Smooth muscle cell (in vitro differentiated cells): ENCODE data around the gene OR52I2. TPM values are rescaled to one million over a fixed set of nuclear protein-coding genes. Genes with fewer than 3 reads are reported as not detected.
A peak's percentile ranks its signal among the peaks of the same experiment; 100 is the strongest.

Source experiments
- DNase-seq: peaks from one replicate; lab custom pipeline; 2025; ENCODE audit not compliant: unreplicated experiment; lab: John Stamatoyannopoulos, UW
- H2AFZ ChIP-seq: fragments of 200-600 bp; sonication (generic); 2 replicates; pipeline ENCODE4 v1.6.0; 2016; ENCODE audit warnings: antibody characterized with exemption, low read depth, mild to moderate bottlenecking
- H3F3A ChIP-seq: fragments of 200-600 bp; sonication (generic); 2 replicates; pipeline ENCODE4 v1.6.0; 2017; ENCODE audit warnings: antibody characterized with exemption, low read depth
- H3K27ac ChIP-seq: fragments of 200-600 bp; sonication (generic); 2 replicates; pipeline ENCODE4 v1.5.1; 2016; ENCODE audit warnings: low read depth, mild to moderate bottlenecking
- H3K27me3 ChIP-seq: fragments of 200-600 bp; sonication (generic); 2 replicates; pipeline ENCODE4 v1.6.1; 2016; ENCODE audit warnings: low read depth, mild to moderate bottlenecking
- H3K36me3 ChIP-seq: fragments of 200-600 bp; sonication (generic); 2 replicates; pipeline ENCODE4 v1.5.1; 2016; ENCODE audit warnings: low read depth
- H3K4me1 ChIP-seq: fragments of 200-600 bp; sonication (generic); 2 replicates; pipeline ENCODE4 v1.5.1; 2016; ENCODE audit warnings: low read depth
- H3K4me2 ChIP-seq: fragments of 200-600 bp; sonication (generic); 2 replicates; pipeline ENCODE4 v1.6.0; 2016; ENCODE audit warnings: mild to moderate bottlenecking
- H3K4me3 ChIP-seq: fragments of 200-600 bp; sonication (generic); 2 replicates; pipeline ENCODE4 v1.5.1; 2016; ENCODE audit warnings: mild to moderate bottlenecking
- H3K79me2 ChIP-seq: fragments of 200-600 bp; sonication (generic); 2 replicates; pipeline ENCODE4 v1.6.0; 2016; ENCODE audit warnings: low read depth, mild to moderate bottlenecking
- H3K9ac ChIP-seq: fragments of 200-600 bp; sonication (generic); 2 replicates; pipeline ENCODE4 v1.6.0; 2016; ENCODE audit warnings: low read depth
- H3K9me3 ChIP-seq: fragments of 200-600 bp; sonication (generic); replicated peaks from 2 replicates; pipeline ENCODE4 v1.5.1; 2016; ENCODE audit warnings: low read depth
- H4K20me1 ChIP-seq: fragments of 200-600 bp; sonication (generic); 2 replicates; pipeline ENCODE4 v1.6.0; 2016; ENCODE audit warnings: low read depth
- WGBS: methylation state at CpG from one replicate; pipeline ENCODE4 v1.1.7; 2016; ENCODE audit warnings: low lambda C conversion rate; 5-methylcytosine and 5-hydroxymethylcytosine counted together
- polyA plus RNA-seq: library from polyadenylated mRNA; unstranded; fragments of >200 nt; fragmentation: Nextera tagmentation; extraction: Ambion mirVana; gene quantifications from 2 replicates; pipeline ENCODE4 v1.2.1, GENCODE V29; 2016
- total RNA-seq: library from RNA; depleted of rRNA; stranded (reverse); fragments of >200 nt; gene quantifications from 2 replicates; pipeline ENCODE4 v1.2.3, GENCODE V29; 2014
- TF ChIP-seq, protein P1 (sequence below): fragments of 200-600 bp; sonication (generic); IDR thresholded peaks from 2 replicates; pipeline ENCODE4 v1.5.1; 2017; ENCODE audit warnings: borderline replicate concordance, mild to moderate bottlenecking, antibody characterized with exemption; ENCODE audit not compliant: insufficient read depth, poor library complexity, severe bottlenecking

Gene OR52I2
- total and polyA plus RNA-seq, 2 experiments from 2014 or later, result not detected

DNA sequence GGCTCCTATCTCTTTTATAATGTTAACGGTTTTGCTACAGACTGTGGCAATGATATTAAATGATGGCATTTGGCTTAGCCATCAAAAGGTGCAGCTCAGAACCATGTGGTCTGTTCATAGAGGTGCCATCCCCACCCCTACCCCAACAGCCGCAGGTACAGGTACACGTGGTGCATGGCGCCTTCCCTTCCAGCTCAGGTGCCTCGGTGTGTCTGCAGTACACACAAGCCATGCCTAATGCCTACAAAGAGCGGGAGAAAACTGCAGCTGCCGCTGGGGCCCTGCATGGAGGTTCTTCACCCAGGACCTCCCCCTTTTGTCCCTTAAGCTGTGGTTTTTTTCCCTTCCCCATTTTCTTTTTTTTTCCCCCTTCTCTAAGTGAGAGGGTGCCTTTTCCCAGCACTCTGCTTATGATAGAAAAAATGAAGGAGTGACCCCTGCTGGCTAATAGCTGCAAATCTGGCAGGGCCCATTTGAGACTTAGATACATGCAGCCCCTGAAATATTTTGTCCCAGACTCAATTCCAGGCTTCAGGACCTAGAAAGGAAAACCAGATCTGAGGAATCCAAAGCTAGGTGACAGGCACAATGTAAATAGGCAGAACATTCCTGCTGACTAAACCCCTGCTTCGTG lies 30.1 kb upstream of the OR52I2 start:
- Histone ChIP-seq H3K4me3 (no peak overlapping the region), H3F3A (no peaks in the 10 kb centered on the region), H4K20me1 (no peaks in the 10 kb centered on the region), H3K4me2 (no peak overlapping the region), H3K4me1 (no peaks in the 10 kb centered on the region), H3K36me3 (no peaks in the 10 kb centered on the region), H3K79me2 (no peaks in the 10 kb centered on the region), H3K27ac (no peak overlapping the region), H3K9ac (no peak overlapping the region), H3K27me3 (no peaks in the 10 kb centered on the region), H3K9me3 (no peaks in the 10 kb centered on the region), H2AFZ (no peak overlapping the region)
- 74% methylated on average over 8 of the region's 8 CpGs for WGBS
- TF ChIP-seq, protein P1, sequence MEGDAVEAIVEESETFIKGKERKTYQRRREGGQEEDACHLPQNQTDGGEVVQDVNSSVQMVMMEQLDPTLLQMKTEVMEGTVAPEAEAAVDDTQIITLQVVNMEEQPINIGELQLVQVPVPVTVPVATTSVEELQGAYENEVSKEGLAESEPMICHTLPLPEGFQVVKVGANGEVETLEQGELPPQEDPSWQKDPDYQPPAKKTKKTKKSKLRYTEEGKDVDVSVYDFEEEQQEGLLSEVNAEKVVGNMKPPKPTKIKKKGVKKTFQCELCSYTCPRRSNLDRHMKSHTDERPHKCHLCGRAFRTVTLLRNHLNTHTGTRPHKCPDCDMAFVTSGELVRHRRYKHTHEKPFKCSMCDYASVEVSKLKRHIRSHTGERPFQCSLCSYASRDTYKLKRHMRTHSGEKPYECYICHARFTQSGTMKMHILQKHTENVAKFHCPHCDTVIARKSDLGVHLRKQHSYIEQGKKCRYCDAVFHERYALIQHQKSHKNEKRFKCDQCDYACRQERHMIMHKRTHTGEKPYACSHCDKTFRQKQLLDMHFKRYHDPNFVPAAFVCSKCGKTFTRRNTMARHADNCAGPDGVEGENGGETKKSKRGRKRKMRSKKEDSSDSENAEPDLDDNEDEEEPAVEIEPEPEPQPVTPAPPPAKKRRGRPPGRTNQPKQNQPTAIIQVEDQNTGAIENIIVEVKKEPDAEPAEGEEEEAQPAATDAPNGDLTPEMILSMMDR, result peak; percentile 18
- no peak for DNase-seq

DNA sequence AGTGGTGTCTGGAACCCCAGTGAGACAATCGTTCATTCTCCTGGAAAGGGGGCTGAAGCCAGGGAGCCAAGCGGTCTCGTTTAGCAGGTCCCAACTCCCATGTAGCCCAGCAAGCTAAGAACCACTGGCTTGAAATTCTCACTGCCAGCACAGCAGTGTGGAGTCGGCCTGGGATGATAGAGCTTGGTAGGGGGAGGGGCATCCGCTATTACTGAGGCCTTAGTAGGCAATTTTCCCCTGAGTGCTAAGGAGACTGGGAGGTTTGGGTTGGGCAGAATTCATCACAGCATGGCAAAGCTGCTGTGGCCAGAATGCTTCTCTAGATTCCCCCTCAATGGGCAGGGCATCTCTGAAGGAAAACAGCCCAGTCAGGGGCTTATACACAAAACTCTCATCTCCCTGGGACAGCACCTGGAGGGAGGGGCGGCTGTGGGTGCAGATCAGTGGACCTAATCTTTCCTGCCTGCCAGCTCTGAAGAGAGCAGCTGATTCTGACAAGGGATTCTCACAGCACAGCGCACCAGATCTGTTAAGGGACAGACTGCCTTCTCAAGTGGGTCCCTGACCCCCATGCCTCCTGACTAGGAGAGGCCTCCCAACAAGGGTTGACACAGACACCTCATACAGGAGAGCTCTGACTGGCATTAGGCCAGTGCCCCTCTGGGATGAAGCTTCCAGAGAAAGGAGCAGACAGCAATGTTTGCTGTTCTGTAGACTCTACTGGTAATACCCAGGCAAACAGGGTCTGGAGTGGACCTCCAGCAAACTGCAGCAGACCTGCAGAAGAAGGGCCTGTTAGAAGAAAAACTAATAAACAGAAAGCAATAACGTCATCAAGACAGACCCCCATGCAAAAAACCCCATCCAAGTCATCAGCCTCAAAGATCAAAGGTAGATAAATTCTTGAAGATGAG lies 21.8 kb upstream of the OR52I2 start:
- no peak overlapping the region for H3K4me2 ChIP-seq
- no peak overlapping the region for H3K27ac ChIP-seq
- no peaks in the 10 kb centered on the region for H3K4me1 ChIP-seq
- DNase-seq, result no peak
- no peaks in the 10 kb centered on the region for H4K20me1 ChIP-seq
- no peak overlapping the region for H3K4me3 ChIP-seq
- no peaks in the 10 kb centered on the region for H3K36me3 ChIP-seq
- no peaks in the 10 kb centered on the region for H3K9me3 ChIP-seq
- H3K9ac ChIP-seq, result no peak overlapping the region
- H3K27me3 ChIP-seq, result no peaks in the 10 kb centered on the region
- no peaks in the 10 kb centered on the region for H3K79me2 ChIP-seq
- no peak overlapping the region for H2AFZ ChIP-seq
- H3F3A ChIP-seq, result no peaks in the 10 kb centered on the region
- 84% methylated on average over 8 of the region's 8 CpGs for WGBS
- TF ChIP-seq, protein P1, result no peak

DNA sequence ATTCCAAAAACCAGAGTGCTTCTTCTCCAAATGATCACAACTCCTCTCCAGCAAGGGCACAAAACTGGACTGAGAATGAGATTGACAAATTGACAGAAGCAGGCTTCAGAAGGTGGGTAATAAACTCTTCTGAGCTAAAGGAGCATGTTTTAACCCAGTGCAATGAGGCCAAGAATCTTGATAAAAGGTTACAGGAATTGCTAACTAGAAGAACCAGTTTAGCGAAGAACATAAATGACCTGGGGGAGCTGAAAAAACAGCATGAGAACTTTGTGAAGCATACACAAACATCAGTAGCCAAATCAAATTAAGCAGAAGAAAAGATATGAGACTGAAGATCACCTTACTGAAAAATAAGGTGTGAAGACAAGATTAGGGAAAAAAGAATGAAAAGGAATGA lies 21.1 kb upstream of the OR52I2 start:
- no peak for DNase-seq
- TF ChIP-seq, protein P1, result no peak
- 76% methylated on average over 1 of the region's 1 CpG for WGBS

More for the DNA sequence above, 21.1 kb upstream of the OR52I2 start:
- no peaks in the 10 kb centered on the region for H3K27me3 ChIP-seq
- H3F3A ChIP-seq, result no peaks in the 10 kb centered on the region
- no peak overlapping the region for H3K4me3 ChIP-seq
- no peak overlapping the region for H3K27ac ChIP-seq
- no peak overlapping the region for H2AFZ ChIP-seq
- H3K4me2 ChIP-seq, result no peak overlapping the region
- no peaks in the 10 kb centered on the region for H3K36me3 ChIP-seq
- H4K20me1 ChIP-seq, result no peaks in the 10 kb centered on the region
- H3K79me2 ChIP-seq, result no peaks in the 10 kb centered on the region
- H3K4me1 ChIP-seq, result no peaks in the 10 kb centered on the region
- no peak overlapping the region for H3K9ac ChIP-seq
- no peaks in the 10 kb centered on the region for H3K9me3 ChIP-seq
